Measurements from ENCODE around the gene THPO. TPM values are rescaled to one million over a fixed set of nuclear protein-coding genes. Genes with fewer than 3 reads are reported as not detected.

Gene THPO
- total and polyA plus RNA-seq, 2 donors (not counting 3 experiments of a cell fraction or from before 2014, with no cell fraction given), result 0.08 TPM; not detected in 1

- no peak for FAIRE-seq
Observed at GRCh38 chr3:184337981-184338380, 40.0 kb downstream of the THPO start.

More at GRCh38 chr3:184337981-184338380, 40.0 kb downstream of the THPO start:
- Histone ChIP-seq H3K4me3 (replicated peaks in 1 of 3; ENCODE audit: insufficient read depth in 1 of 3, low read depth in 1 of 3, low read length in 3 of 3) (peak overlapping the region in 1 of 3 experiments; percentile 21), H3K4me2 (ENCODE audit: insufficient read depth, low read length) (peak overlapping the region; percentile 73), H3K27me3 (ENCODE audit: control insufficient read depth in 2 of 2, insufficient read depth in 2 of 2, low read length in 2 of 2) (no peaks in the 10 kb centered on the region), H3K79me2 (ENCODE audit: control insufficient read depth, insufficient read depth, low read length) (peaks cover 44% of the 10 kb centered on the region), H4K20me1 (replicated peaks; ENCODE audit: control insufficient read depth, extremely low read depth, insufficient read depth, low read length) (no peaks in the 10 kb centered on the region), H3K9ac (replicated peaks; ENCODE audit: extremely low read depth, insufficient read depth, low read length) (peak overlapping the region; percentile 60), H3K27ac (ENCODE audit: insufficient read depth, low read depth, low read length) (peak overlapping the region; percentile 99), H3K9me3 (replicated peaks; ENCODE audit: control insufficient read depth, insufficient read depth, low read length) (no peaks in the 10 kb centered on the region), H3K4me1 (ENCODE audit: control insufficient read depth, extremely low read depth, insufficient read depth, low read length) (peaks cover 64% of the 10 kb centered on the region), H3K9me1 (replicated peaks; ENCODE audit: control insufficient read depth, extremely low read depth, insufficient read depth, low read length) (no peaks in the 10 kb centered on the region), H3K36me3 (ENCODE audit: control insufficient read depth in 2 of 2, extremely low read depth in 1 of 2, insufficient read depth in 2 of 2, low read length in 2 of 2) (peaks cover 10 to 24% of the 10 kb centered on the region in 2 experiments), H2AFZ (ENCODE audit: low read depth, low read length) (peak overlapping the region; percentile 24)
- intact Hi-C loops (cut with micrococcal nuclease), result loop anchor here (1.0 to 10.0 kb wide), 2 partner anchors 24 to 1597 kb away; partner anchors contain the start of gene TRA2B
- no peak for DNase-seq (ENCODE audit: low read depth, low spot score)
- BruUV-seq (replicated peaks), result TSS peak; percentile 46
- TF ChIP-seq FOS (IDR thresholded peaks at IDR 0.05; ENCODE audit: borderline replicate concordance, insufficient read depth, low read length) (no peak), CTCF (IDR thresholded peaks at IDR 0.05; ENCODE audit: extremely low read depth in 1 of 2, insufficient read depth in 1 of 2, low read depth in 1 of 2, low read length in 2 of 2) (no peak), POLR2AphosphoS5 (IDR thresholded peaks at IDR 0.05; ENCODE audit: insufficient read depth, low read depth, low read length) (no peak), MAX (IDR thresholded peaks at IDR 0.05; ENCODE audit: insufficient read depth, insufficient read length) (no peak), GATA2 (IDR thresholded peaks at IDR 0.05; ENCODE audit: insufficient read depth, insufficient read length, low read depth, low read length) (no peak), EZH2 (IDR thresholded peaks at IDR 0.05; ENCODE audit: borderline replicate concordance, low read depth, low read length, severe bottlenecking) (no peak), MYC (IDR thresholded peaks at IDR 0.05; ENCODE audit: low read depth, low read length) (no peak), JUN (IDR thresholded peaks at IDR 0.05; ENCODE audit: borderline replicate concordance, insufficient read depth, insufficient read length, low read depth) (no peak), POLR2A (IDR thresholded peaks at IDR 0.05; ENCODE audit: low read depth, low read length) (no peak)
- ChIA-PET CTCF (interaction anchor here (1.0 to 2.2 kb wide), 11 partner anchors 9 to 176 kb away, joined by 3 to 7 read pairs (median 4); partner anchors contain the start of genes CLCN2 and POLR2H), POLR2A (no interaction called here)
- dilution Hi-C loops (cut with MboI; ENCODE audit: extremely low pct_ligation_motif_present, low sequenced_read_pairs), result no loop called here

All from endothelial cell of umbilical vein (primary cell).